GM04504 (cell line): ENCODE measurements around the gene DEGS2.
"Not testable (repeated sequence)": the region's sequence is repeated elsewhere in the genome, so short reads cannot be mapped to it uniquely, and the experiment has no call there.

Experiments used
- DNase-seq: peaks from one replicate; pipeline ENCODE4 v3.0.0-alpha.2; 2012; ENCODE audit warnings: low read depth

Gene DEGS2

GRCh38 chr14:100159094-100159864 lies at the start of gene DEGS2:
DEGS2 (minus strand) TSS chr14:100159645; CDS start chr14:100159587, 58 bp downstream.
- DNase-seq, result no peak

GRCh38 chr14:100208136-100208535 lies 48.7 kb upstream of the DEGS2 start:
- not testable (repeated sequence) for DNase-seq

DNA sequence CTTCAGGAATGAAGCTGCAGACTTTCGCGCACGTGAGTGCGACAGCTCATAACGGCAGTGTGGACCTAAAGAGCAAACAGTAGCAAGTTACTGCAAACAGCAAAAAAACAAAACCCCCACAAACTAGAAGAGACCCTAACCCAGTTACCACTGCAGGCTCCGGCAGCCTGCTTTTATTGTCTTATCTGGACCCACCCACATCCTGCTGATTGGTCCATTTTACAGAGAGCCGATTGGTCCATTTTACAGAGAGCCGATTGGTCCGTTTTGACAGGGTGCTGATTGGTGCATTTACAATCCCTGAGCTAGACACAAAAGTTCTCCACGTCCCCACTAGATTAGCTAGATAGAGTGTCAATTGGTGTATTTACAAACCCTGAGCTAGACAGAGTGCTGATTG lies 48.1 kb upstream of the DEGS2 start:
- not testable (repeated sequence) for DNase-seq

DNA sequence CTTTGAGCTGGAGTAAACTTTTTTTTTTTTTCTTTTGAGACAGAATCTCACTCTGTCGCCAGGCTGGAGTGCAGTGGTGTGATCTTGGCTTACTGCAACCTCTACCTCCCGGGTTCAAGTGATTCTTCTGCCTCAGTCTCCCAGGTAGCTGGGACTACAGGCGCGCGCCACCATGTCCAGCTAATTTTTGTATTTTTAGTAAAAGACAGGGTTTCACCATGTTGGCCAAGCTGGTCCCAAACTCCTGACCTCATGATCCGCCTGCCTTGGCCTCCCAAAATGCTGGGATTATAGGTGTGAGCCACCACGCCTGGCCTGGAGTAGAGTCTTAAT lies 45.4 kb upstream of the DEGS2 start:
- not testable (repeated sequence) for DNase-seq

GRCh38 chr14:100203962-100204834 lies 44.8 kb upstream of the DEGS2 start:
- no peak for DNase-seq

- DNase-seq, result no peak
Observed at GRCh38 chr14:100203146-100203545, 43.7 kb upstream of the DEGS2 start.

GRCh38 chr14:100202712-100203111 lies 43.3 kb upstream of the DEGS2 start:
- DNase-seq, result no peak

- no peak for DNase-seq
Observed at GRCh38 chr14:100201701-100202100, 42.3 kb upstream of the DEGS2 start.

- DNase-seq, result no peak
Observed at GRCh38 chr14:100200311-100200710, 40.9 kb upstream of the DEGS2 start.

GRCh38 chr14:100199240-100199860 lies 39.9 kb upstream of the DEGS2 start:
- no peak for DNase-seq

DNA sequence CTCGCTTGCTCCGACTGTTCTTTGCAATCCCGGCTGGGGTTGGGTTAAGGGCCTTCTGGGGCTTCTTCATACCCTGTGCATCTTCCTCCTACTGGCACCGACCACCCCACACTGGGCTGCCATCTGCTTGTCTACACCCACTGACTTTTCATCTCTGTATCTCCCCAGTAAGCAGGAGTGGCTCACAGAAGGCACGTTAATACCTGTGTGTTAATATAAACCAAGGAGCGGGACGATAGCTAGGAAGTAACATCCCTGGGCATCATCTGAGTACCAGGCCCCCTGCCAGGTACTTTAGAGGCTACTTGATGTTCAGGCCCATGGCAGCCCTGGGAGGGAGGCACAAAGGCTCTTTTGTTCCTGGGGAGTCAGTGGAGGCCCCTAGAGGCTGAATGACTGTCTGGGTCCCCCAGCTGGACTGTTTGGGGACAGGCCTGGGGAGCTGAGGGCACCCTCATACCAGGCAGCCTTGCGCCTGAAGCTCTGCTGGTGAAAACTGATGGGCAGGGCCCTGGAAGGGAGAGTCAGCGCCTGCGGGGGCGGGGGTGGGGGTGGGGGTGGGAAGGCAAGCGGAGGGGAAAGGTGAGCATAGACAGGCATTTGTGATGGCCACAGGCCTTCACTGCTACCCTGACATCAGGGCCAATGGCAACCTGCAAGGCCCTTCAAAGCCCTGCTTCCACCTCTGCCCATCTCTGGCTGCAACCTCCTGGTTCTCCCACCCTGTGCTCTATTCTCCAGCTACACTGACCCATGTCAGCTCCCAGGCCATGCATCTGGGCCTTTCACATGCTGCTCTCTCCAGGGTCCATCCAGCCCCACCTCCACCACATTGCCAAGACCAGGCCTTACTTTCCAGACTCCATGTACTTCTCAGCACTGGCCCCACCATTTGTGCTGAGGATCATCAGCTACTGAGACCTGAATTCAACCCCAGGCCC lies 34.2 kb upstream of the DEGS2 start:
- no peak for DNase-seq

DNA sequence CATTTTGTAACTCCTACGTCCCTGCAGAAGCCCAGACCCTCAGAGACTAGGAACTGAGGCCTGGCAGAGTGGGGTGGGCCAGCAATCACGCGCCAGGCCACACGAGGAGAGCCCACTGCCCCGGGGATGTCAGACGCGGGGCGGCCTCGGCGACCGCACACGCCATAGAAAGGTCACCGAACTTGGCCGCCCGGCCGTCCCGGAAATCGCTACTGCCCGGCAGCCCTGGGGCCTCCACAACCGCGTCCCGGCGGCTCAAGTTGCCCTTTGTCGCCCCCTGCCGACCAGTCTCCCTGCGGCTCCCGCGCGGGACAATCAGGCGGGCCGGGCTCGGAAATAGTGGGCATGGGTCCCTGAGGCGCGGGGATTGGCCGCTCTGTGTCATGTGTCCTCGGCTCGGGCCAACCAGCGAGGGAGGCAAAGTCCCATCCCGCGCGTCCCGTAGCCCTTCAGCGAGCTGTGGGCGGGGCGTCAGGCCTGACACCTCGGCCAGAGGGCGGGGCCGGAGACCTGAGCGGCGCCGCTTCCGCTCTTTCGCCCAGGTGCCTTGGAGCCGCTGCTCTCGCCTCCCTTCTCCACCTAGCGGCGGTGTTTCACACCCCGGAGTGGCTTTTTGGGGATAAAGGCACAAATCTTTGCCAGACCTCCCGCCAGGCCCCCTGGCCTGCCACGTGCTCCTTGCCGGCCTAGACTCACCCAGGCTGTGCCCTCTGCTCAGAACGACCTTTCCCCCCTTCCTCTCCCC lies 33.4 kb upstream of the DEGS2 start:
- peak; percentile 95 for DNase-seq

GRCh38 chr14:100192250-100192671 lies 32.8 kb upstream of the DEGS2 start:
- DNase-seq, result no peak

DNA sequence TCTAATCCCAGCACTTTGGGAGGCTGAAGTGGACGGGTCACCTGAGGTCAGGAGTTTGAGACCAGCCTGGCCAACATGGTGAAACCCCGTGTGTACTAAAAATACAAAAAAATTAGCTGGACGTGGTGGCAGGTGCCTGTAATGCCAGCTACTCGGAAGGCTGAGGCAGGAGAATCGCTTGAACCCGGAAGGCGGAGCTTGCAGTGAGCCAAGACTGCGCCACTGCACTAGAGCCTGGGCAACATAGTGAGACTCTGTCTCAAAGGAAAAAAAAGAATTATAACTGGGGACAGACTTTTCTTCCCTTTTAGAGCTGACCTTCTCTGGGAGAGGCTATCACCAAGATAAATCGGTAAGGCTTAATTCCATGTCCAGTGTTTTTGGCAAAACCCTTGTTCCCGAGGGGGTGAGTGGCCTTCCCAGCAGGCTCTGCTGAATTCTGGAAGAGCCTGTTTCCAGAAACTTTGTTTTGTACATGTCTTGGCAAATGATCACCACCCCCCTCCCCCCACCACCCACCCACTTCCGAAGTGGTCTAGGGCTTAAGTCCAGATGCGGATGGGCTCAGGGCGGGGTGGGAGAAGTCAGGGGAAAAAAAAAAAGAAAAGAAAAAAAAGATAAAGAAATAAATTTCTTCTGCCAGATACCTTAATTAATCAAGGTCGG lies 32.3 kb upstream of the DEGS2 start:
- DNase-seq, result no peak

DNA sequence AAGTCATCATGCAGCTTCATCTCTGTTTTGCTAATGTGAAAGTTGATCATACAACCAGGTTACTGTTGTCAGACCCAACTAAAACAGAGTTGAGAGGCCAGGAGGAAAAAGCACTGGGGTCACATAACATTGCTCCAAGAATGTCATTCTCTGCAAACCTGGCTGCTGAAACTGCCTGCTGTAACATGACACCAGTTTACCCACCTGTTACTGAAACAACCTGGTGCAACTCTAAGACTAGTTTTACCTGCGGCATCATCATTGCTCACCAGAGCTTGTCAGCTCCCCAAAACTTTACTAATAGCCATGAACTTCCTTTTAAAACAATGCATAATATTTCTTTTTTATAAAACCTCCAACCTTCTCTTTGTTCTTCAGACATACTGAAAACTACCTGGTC lies 30.7 kb upstream of the DEGS2 start:
- DNase-seq, result no peak

- DNase-seq, result no peak
Observed at GRCh38 chr14:100188392-100189030, 29.1 kb upstream of the DEGS2 start.

DNA sequence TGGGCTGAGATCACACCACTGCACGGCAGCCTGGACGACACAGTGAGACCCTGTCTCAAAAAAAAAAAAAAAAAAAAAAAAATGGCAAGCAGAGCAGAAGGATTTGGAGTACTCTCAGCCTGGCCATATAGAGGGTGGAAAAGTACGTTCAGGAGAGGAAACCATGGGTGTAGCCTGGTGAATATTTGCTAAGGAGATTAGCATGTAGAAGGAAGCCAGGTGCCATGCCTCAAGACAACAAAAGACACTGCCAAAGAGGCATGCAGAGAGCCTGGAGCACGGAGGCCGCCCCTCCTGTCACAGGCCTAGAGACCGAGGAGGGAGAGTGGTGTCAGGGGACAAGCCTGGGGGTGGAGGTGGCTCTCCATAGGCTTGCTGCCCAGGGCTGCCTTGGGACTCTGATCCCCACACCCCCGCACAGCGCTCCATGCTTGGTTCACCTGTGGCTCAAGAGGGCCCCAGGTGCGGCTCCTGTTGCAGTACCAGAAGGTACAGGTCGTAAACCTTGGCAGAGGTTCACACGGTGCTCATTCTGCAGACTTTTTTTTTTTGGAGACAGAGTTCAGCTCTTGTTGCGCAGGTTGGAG lies 27.9 kb upstream of the DEGS2 start:
- DNase-seq, result no peak

DNA sequence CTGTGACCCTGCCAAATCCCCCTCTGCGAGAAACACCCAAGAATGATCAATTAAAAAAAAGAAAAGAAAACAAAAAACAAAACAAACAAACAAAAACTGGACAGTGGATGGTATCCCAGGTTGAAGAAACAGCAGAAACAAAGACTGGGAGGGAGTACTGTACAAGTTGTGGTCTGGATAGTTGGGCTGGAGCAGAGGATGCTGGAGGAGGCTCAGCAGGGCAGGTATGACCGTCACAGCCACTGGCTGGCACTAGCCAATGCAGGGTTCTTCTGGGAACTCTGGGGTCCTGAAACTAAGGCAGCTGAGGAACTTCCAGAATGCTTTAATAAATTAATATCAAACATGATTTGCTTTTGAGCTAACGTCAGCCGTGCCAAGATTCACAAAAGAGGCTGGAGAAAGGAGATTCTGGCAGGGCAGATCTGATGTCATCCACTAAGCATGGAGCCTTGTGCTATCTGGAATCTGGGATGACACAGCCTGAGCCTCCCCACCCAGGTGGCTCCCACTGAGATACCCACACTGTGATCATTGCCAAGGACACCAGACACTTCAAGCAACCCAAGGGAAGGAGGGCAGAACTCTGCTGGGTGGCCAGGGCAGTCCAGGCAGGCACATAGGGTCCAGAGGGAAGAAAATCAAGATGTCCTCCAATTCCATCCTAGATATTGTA lies 22.6 kb upstream of the DEGS2 start:
- not testable (repeated sequence) for DNase-seq

GRCh38 chr14:100180671-100181070 lies 21.2 kb upstream of the DEGS2 start:
- not testable (repeated sequence) for DNase-seq
